Glutamatergic neuron (in vitro differentiated cells): ENCODE measurements around the gene KLHL40. TPM values are rescaled to one million over a fixed set of nuclear protein-coding genes. Genes with fewer than 3 reads are reported as not detected.

ENCODE experiments used
- DNase-seq: peaks from one replicate; pipeline ENCODE4 v3.0.0; 2022
- H3K27ac Mint-ChIP-seq: one replicate; pipeline ENCODE4 v1.8.0; 2020; ENCODE audit warnings: mild to moderate bottlenecking, mixed read lengths, inconsistent platforms; ENCODE audit not compliant: unreplicated experiment
- H3K27me3 Mint-ChIP-seq: one replicate; pipeline ENCODE4 v1.8.0; 2020; ENCODE audit warnings: mild to moderate bottlenecking, moderate library complexity, mixed read lengths, inconsistent platforms; ENCODE audit not compliant: unreplicated experiment
- H3K36me3 Mint-ChIP-seq: one replicate; pipeline ENCODE4 v1.8.0; 2020; ENCODE audit warnings: mild to moderate bottlenecking, mixed read lengths, inconsistent platforms; ENCODE audit not compliant: unreplicated experiment
- H3K4me1 Mint-ChIP-seq: one replicate; pipeline ENCODE4 v1.8.0; 2020; ENCODE audit warnings: mild to moderate bottlenecking, low read depth, mixed read lengths, inconsistent platforms; ENCODE audit not compliant: unreplicated experiment
- H3K4me3 Mint-ChIP-seq: one replicate; pipeline ENCODE4 v1.8.0; 2020; ENCODE audit warnings: mild to moderate bottlenecking, mixed read lengths, inconsistent platforms; ENCODE audit not compliant: unreplicated experiment
- H3K9me3 Mint-ChIP-seq: one replicate; pipeline ENCODE4 v1.8.0; 2020; ENCODE audit warnings: mild to moderate bottlenecking, moderate library complexity, mixed read lengths, inconsistent platforms; ENCODE audit not compliant: unreplicated experiment
- total RNA-seq: library from RNA; stranded (reverse); fragmentation: NEBNext Ultra II Directional; extraction: Animal tissue kit (Norgen Biotek cat#: 25700); gene quantifications from one replicate; pipeline ENCODE4 v1.2.1, GENCODE V29; 2021; ENCODE audit not compliant: unreplicated experiment
- TF ChIP-seq, protein P1 (sequence below): fragments of 200-600 bp; sonication (generic); IDR thresholded peaks from one replicate; pipeline ENCODE4 v1.5.0; 2021; ENCODE audit not compliant: partially characterized antibody, unreplicated experiment

Gene KLHL40
- total RNA-seq, 1 donor from 2014 or later: 0.44 TPM

GRCh38 chr3:42739401-42740158, 54.2 kb downstream of the KLHL40 start:
- Mint-ChIP-seq H3K4me3 (no peak overlapping the region), H3K27me3 (peaks cover 2% of the 10 kb centered on the region), H3K9me3 (no peaks in the 10 kb centered on the region), H3K36me3 (no peaks in the 10 kb centered on the region), H3K4me1 (no peaks in the 10 kb centered on the region), H3K27ac (no peak overlapping the region)
- DNase-seq: no peak
- TF ChIP-seq, protein P1, sequence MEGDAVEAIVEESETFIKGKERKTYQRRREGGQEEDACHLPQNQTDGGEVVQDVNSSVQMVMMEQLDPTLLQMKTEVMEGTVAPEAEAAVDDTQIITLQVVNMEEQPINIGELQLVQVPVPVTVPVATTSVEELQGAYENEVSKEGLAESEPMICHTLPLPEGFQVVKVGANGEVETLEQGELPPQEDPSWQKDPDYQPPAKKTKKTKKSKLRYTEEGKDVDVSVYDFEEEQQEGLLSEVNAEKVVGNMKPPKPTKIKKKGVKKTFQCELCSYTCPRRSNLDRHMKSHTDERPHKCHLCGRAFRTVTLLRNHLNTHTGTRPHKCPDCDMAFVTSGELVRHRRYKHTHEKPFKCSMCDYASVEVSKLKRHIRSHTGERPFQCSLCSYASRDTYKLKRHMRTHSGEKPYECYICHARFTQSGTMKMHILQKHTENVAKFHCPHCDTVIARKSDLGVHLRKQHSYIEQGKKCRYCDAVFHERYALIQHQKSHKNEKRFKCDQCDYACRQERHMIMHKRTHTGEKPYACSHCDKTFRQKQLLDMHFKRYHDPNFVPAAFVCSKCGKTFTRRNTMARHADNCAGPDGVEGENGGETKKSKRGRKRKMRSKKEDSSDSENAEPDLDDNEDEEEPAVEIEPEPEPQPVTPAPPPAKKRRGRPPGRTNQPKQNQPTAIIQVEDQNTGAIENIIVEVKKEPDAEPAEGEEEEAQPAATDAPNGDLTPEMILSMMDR: no peak

DNA sequence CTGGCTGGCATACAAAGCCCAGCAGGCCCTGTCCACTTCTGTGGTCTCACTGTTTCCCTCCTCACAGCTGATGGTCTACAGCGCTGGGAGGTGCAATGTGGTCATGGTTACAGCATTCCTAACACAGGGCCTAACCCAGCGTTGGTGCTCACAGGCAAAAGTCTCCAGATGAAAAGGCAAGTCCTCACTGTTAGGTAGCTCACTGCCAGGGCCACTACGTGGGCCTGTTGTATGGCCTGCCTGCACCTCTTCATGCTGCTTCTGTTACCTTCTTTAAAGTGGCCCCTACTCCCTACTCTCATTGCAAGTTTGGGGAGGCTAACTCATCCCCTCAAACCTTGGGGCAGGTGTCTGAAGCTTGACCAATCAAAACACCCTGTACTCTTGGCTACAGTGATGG, 56.5 kb downstream of the KLHL40 start:
- no peak for DNase-seq
- no peaks in the 10 kb centered on the region for H3K4me1 Mint-ChIP-seq
- TF ChIP-seq, protein P1: no peak

More for the DNA sequence above, 56.5 kb downstream of the KLHL40 start:
- Mint-ChIP-seq H3K9me3 (no peaks in the 10 kb centered on the region), H3K27ac (no peak overlapping the region), H3K4me3 (no peak overlapping the region), H3K36me3 (no peaks in the 10 kb centered on the region), H3K27me3 (no peaks in the 10 kb centered on the region)

Other genes with a start within 250 kb of the KLHL40 start
- gene VIPR1, start 182.9 kb upstream of the KLHL40 start, total RNA-seq: not detected
- 36.9 TPM for gene SEC22C, start 103.6 kb upstream of the KLHL40 start, total RNA-seq
- gene SS18L2, start 94.7 kb upstream of the KLHL40 start, total RNA-seq: 38.9 TPM
- 196 TPM for gene NKTR, start 84.9 kb upstream of the KLHL40 start, total RNA-seq
- gene ZBTB47, start 31.8 kb upstream of the KLHL40 start, total RNA-seq: 9.7 TPM
- 7.6 TPM for gene HHATL, start 17.3 kb downstream of the KLHL40 start, total RNA-seq
- gene CCDC13, start 87.7 kb downstream of the KLHL40 start, total RNA-seq: 1.0 TPM
- 67.6 TPM for gene HIGD1A, start 119.0 kb downstream of the KLHL40 start, total RNA-seq
- 0.64 TPM for gene ACKR2, start 123.9 kb downstream of the KLHL40 start, total RNA-seq
- gene CYP8B1, start 190.3 kb downstream of the KLHL40 start, total RNA-seq: not detected
- 16.3 TPM for gene ZNF662, start 220.6 kb downstream of the KLHL40 start, total RNA-seq